B cell (primary cell): ENCODE results near the gene CRHR2. TPM values are rescaled to one million over a fixed set of nuclear protein-coding genes. Genes with fewer than 3 reads are reported as not detected.

Experiments used
- ATAC-seq: fragments of 200-7000 bp; cut with Tn5 transposase; one replicate; pipeline ENCODE4 v1.10.0; 2021; ENCODE audit warnings: low read depth, mild to moderate bottlenecking, moderate number of reproducible peaks, moderate library complexity
- CTCF ChIA-PET: fragments of 350-600 bp; sonication (Branson Sonifier 250); formaldehyde crosslinking; loops from one replicate; lab custom pipeline; 2021; ENCODE audit warnings: antibody characterized with exemption, inconsistent platforms; lab: Charles Lee
- POLR2A ChIA-PET: fragments of 350-600 bp; sonication (Branson Sonifier 250); formaldehyde crosslinking; loops from one replicate; lab custom pipeline; 2021; ENCODE audit warnings: antibody characterized with exemption; lab: Charles Lee
- DNase-seq: peaks from one replicate; pipeline ENCODE4 v3.0.0; 2013
- H2AFZ ChIP-seq: 2 replicates; pipeline ENCODE4 v1.6.1; 2012; ENCODE audit warnings: mild to moderate bottlenecking, low read depth, low read length; ENCODE audit not compliant: insufficient read depth, poor library complexity, severe bottlenecking
- H3K27ac ChIP-seq, 2 donors: 1 replicate in 1 of 2; 2 replicates in 1 of 2; pipeline ENCODE4 v1.5.1; 2012 to 2013; ENCODE audit warnings: low read length in 2 of 2, mild to moderate bottlenecking in 2 of 2, moderate library complexity in 1 of 2
- H3K27me3 ChIP-seq, 4 experiments: fragments of 200-600 bp in 1 of 4; sonication (generic) in 1 of 4; replicated peaks in 1 of 4; 1 replicate in 2 of 4; 2 replicates in 2 of 4; pipeline versions ENCODE4 v1.6.1 to v1.7.0; 2013 to 2016; ENCODE audit warnings: low read length in 3 of 4, mild to moderate bottlenecking in 2 of 4, mixed read lengths in 1 of 4, moderate library complexity in 1 of 4; ENCODE audit not compliant: insufficient read depth in 4 of 4, control insufficient read depth in 3 of 4; ENCODE audit errors: control extremely low read depth in 1 of 4
- H3K36me3 ChIP-seq, 2 experiments: replicated peaks in 1 of 2; 1 replicate in 1 of 2; 2 replicates in 1 of 2; pipeline versions ENCODE4 v1.6.1 to v1.7.1; 2013; ENCODE audit warnings: low read length in 1 of 2; ENCODE audit not compliant: insufficient read depth in 2 of 2, control insufficient read depth in 1 of 2; ENCODE audit errors: control extremely low read depth in 1 of 2, extremely low read depth in 1 of 2
- H3K4me1 ChIP-seq, 2 donors: fragments of 200-600 bp in 1 of 2; sonication (generic) in 1 of 2; 1 replicate in 1 of 2; 2 replicates in 1 of 2; pipeline versions ENCODE4 v1.5.1 to v1.6.1; 2013 to 2017; ENCODE audit warnings: low read length in 2 of 2; ENCODE audit not compliant: control insufficient read depth in 2 of 2, insufficient read depth in 2 of 2
- H3K4me2 ChIP-seq: replicated peaks from 2 replicates; pipeline ENCODE3; 2012; ENCODE audit warnings: mild to moderate bottlenecking, low read depth, low read length; ENCODE audit not compliant: poor library complexity, severe bottlenecking
- H3K4me3 ChIP-seq, 5 experiments: fragments of 200-600 bp in 1 of 5; sonication (generic) in 1 of 5; 1 replicate in 3 of 5; 2 replicates in 2 of 5; pipeline versions ENCODE4 v1.5.1 to v1.7.0; 2011 to 2016; ENCODE audit warnings: low read length in 4 of 5, mild to moderate bottlenecking in 4 of 5, low read depth in 2 of 5, control low read depth in 1 of 5, moderate library complexity in 1 of 5; ENCODE audit not compliant: insufficient read depth in 1 of 5; ENCODE audit errors: control extremely low read depth in 1 of 5, extremely low read depth in 1 of 5
- H3K79me2 ChIP-seq: fragments of 200-600 bp; sonication (generic); one replicate; pipeline ENCODE4 v1.6.0; 2016; ENCODE audit warnings: low read length; ENCODE audit not compliant: control insufficient read depth, insufficient read depth
- H3K9ac ChIP-seq: fragments of 200-600 bp; sonication (generic); 2 replicates; pipeline ENCODE4 v1.6.1; 2017; ENCODE audit warnings: mild to moderate bottlenecking, low read length, moderate library complexity
- H3K9me3 ChIP-seq, 3 donors: one replicate each; pipeline versions ENCODE4 v1.6.1 to v1.7.1; 2013; ENCODE audit warnings: low read length in 2 of 3; ENCODE audit not compliant: control insufficient read depth in 2 of 3, insufficient read depth in 1 of 3; ENCODE audit errors: control extremely low read depth in 1 of 3
- H4K20me1 ChIP-seq: 2 replicates; pipeline ENCODE4 v1.6.0; 2012; ENCODE audit warnings: mild to moderate bottlenecking, low read length; ENCODE audit not compliant: insufficient read depth, control insufficient read depth, poor library complexity, severe bottlenecking
- H3K27ac Mint-ChIP-seq: one replicate; pipeline ENCODE4 v1.8.0; 2021; ENCODE audit warnings: mixed read lengths
- H3K27me3 Mint-ChIP-seq: one replicate; pipeline ENCODE4 v1.8.0; 2021; ENCODE audit warnings: mixed read lengths
- H3K4me1 Mint-ChIP-seq: one replicate; pipeline ENCODE4 v1.8.0; 2021; ENCODE audit warnings: mixed read lengths
- H3K4me3 Mint-ChIP-seq: one replicate; pipeline ENCODE4 v1.8.0; 2021; ENCODE audit warnings: mixed read lengths
- H3K9me3 Mint-ChIP-seq: one replicate; pipeline ENCODE4 v1.8.0; 2022; ENCODE audit warnings: mixed read lengths; ENCODE audit not compliant: insufficient read depth
- EZH2 ChIP-seq: IDR thresholded peaks from 2 replicates; pipeline ENCODE4 v1.6.1; 2012; ENCODE audit warnings: borderline replicate concordance, low read depth, mild to moderate bottlenecking, moderate library complexity, low read length; ENCODE audit not compliant: insufficient read depth, poor library complexity, severe bottlenecking
- WGBS: methylation state at CpG from one replicate; pipeline ENCODE4 v1.1.5; 2013; ENCODE audit warnings: missing lambda C conversion rate; ENCODE audit not compliant: insufficient coverage; 5-methylcytosine and 5-hydroxymethylcytosine counted together
- intact Hi-C: fragments of 100-400 bp; cut with micrococcal nuclease; formaldehyde crosslinking; loops from one replicate; pipeline ENCODE4 v1.10.0; 2022
- polyA plus RNA-seq: library from polyadenylated mRNA; depleted of rRNA; stranded (reverse); fragments of >200 nt; gene quantifications from 2 replicates; pipeline ENCODE4 v1.2.3, GENCODE V29; 2012
- total RNA-seq, 2 donors: library from RNA; stranded (reverse); fragments of 120-200 nt in 1 of 2; gene quantifications; 1 replicate in 1 of 2; 2 replicates in 1 of 2; pipeline versions ENCODE4 v1.2.3 to v1.2.4, GENCODE V29; 2013 to 2022
- TF ChIP-seq, protein P1 (sequence below): fragments of 200-600 bp; IDR thresholded peaks from one replicate; pipeline ENCODE4 v1.8.0; 2022; ENCODE audit warnings: antibody characterized with exemption, mild to moderate bottlenecking

The CRHR2 gene
- total and polyA plus RNA-seq, 2 donors (not counting 1 experiment from before 2014, with no cell fraction given), result not detected

DNA sequence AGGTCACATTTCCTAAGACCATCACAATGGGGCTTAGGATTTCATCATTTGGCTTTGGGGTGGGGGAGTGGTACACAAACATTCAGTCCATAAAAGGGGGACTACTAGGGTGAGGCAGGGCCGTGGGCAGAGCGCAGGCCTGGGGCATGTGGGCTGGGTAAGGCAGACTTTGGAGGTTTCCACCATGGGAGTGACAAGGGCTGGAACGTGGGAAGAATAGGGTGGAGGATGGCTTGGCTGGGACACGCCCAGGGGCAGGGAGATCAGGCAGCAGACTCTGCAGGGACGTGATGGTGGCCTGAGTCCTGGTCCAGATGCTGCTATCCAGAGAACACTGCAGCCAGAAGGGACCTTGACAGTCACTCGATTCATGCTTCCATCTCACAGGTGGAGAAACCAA is 24.7 kb upstream of the CRHR2 start:
- ATAC-seq, result no peak
- CTCF ChIA-PET, result interaction anchor here (1.2 kb wide), 1 partner anchor 33 kb away, joined by 3 read pairs; no protein-coding TSS in a partner anchor

DNA sequence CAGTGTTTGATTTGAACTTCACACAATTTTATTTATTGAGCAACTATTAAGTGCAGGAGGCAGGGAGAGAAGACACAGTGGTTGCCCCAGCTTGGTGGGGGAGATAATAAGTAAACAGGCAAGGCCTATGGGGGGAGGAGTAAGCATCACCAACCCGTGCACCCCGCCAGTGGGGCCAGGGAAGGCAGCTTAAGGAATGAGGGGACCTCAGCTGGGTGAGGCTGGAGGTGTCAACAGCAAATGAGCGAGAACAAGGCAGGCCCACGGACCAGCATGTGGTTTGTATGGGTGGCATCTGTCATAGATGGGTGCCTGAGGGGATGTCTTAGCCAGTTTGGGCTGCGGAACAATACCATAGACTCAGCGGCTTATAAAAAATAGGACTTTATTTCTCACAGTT is 24.1 kb upstream of the CRHR2 start:
- H3K27ac Mint-ChIP-seq, result no peak overlapping the region
- no peak overlapping the region for H3K27ac ChIP-seq
- H3K4me2 ChIP-seq, result no peak overlapping the region
- no peaks in the 10 kb centered on the region for H3K79me2 ChIP-seq
- no peak for ATAC-seq
- peaks cover 4% of the 10 kb centered on the region for H3K27me3 Mint-ChIP-seq
- H3K4me3 ChIP-seq, result no peak overlapping the region
- no peaks in the 10 kb centered on the region for H3K36me3 ChIP-seq
- 89% methylated on average over 5 of the region's 6 CpGs for WGBS
- intact Hi-C loops, result no loop called here
- CTCF ChIA-PET, result no interaction called here
- H4K20me1 ChIP-seq, result no peaks in the 10 kb centered on the region
- TF ChIP-seq EZH2, result no peak
- TF ChIP-seq, protein P1, sequence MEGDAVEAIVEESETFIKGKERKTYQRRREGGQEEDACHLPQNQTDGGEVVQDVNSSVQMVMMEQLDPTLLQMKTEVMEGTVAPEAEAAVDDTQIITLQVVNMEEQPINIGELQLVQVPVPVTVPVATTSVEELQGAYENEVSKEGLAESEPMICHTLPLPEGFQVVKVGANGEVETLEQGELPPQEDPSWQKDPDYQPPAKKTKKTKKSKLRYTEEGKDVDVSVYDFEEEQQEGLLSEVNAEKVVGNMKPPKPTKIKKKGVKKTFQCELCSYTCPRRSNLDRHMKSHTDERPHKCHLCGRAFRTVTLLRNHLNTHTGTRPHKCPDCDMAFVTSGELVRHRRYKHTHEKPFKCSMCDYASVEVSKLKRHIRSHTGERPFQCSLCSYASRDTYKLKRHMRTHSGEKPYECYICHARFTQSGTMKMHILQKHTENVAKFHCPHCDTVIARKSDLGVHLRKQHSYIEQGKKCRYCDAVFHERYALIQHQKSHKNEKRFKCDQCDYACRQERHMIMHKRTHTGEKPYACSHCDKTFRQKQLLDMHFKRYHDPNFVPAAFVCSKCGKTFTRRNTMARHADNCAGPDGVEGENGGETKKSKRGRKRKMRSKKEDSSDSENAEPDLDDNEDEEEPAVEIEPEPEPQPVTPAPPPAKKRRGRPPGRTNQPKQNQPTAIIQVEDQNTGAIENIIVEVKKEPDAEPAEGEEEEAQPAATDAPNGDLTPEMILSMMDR, result no peak
- H3K4me1 ChIP-seq, result no peaks in the 10 kb centered on the region
- no peak overlapping the region for H2AFZ ChIP-seq
- no peaks in the 10 kb centered on the region for H3K9me3 Mint-ChIP-seq
- H3K9me3 ChIP-seq, result peaks cover 0 to 4% (median 0%) of the 10 kb centered on the region in 3 donors
- POLR2A ChIA-PET, result no interaction called here
- H3K4me1 Mint-ChIP-seq, result no peaks in the 10 kb centered on the region
- H3K9ac ChIP-seq, result no peak overlapping the region
- no peak for DNase-seq
- no peak overlapping the region for H3K4me3 Mint-ChIP-seq
- H3K27me3 ChIP-seq, result peaks cover 0 to 2% (median 0%) of the 10 kb centered on the region in 4 experiments

More for the DNA sequence above, 24.7 kb upstream of the CRHR2 start:
- Histone ChIP-seq H2AFZ (no peak overlapping the region), H3K4me2 (no peak overlapping the region), H3K27me3 (peaks cover 0 to 2% (median 0%) of the 10 kb centered on the region in 4 experiments), H4K20me1 (no peaks in the 10 kb centered on the region), H3K4me1 (no peaks in the 10 kb centered on the region), H3K27ac (no peak overlapping the region), H3K36me3 (no peaks in the 10 kb centered on the region), H3K4me3 (no peak overlapping the region), H3K9me3 (peaks cover 0 to 4% (median 0%) of the 10 kb centered on the region in 3 donors), H3K9ac (no peak overlapping the region), H3K79me2 (no peaks in the 10 kb centered on the region)
- no peak for TF ChIP-seq EZH2
- TF ChIP-seq, protein P1, result no peak
- intact Hi-C loops, result no loop called here
- Mint-ChIP-seq H3K4me1 (no peaks in the 10 kb centered on the region), H3K9me3 (no peaks in the 10 kb centered on the region), H3K27me3 (peaks cover 4% of the 10 kb centered on the region), H3K4me3 (no peak overlapping the region), H3K27ac (no peak overlapping the region)
- no peak for DNase-seq
- POLR2A ChIA-PET, result no interaction called here
- WGBS, result 75% methylated on average over 6 of the region's 6 CpGs
